DMS153 treated with DMSO at 0.1 percent for 48 hours (cell line): ENCODE measurements around the gene MYO3B.

Experiments used
- DNase-seq: peaks from one replicate; lab custom pipeline; 2025; ENCODE audit not compliant: unreplicated experiment; lab: John Stamatoyannopoulos, UW

The MYO3B gene, protein sequence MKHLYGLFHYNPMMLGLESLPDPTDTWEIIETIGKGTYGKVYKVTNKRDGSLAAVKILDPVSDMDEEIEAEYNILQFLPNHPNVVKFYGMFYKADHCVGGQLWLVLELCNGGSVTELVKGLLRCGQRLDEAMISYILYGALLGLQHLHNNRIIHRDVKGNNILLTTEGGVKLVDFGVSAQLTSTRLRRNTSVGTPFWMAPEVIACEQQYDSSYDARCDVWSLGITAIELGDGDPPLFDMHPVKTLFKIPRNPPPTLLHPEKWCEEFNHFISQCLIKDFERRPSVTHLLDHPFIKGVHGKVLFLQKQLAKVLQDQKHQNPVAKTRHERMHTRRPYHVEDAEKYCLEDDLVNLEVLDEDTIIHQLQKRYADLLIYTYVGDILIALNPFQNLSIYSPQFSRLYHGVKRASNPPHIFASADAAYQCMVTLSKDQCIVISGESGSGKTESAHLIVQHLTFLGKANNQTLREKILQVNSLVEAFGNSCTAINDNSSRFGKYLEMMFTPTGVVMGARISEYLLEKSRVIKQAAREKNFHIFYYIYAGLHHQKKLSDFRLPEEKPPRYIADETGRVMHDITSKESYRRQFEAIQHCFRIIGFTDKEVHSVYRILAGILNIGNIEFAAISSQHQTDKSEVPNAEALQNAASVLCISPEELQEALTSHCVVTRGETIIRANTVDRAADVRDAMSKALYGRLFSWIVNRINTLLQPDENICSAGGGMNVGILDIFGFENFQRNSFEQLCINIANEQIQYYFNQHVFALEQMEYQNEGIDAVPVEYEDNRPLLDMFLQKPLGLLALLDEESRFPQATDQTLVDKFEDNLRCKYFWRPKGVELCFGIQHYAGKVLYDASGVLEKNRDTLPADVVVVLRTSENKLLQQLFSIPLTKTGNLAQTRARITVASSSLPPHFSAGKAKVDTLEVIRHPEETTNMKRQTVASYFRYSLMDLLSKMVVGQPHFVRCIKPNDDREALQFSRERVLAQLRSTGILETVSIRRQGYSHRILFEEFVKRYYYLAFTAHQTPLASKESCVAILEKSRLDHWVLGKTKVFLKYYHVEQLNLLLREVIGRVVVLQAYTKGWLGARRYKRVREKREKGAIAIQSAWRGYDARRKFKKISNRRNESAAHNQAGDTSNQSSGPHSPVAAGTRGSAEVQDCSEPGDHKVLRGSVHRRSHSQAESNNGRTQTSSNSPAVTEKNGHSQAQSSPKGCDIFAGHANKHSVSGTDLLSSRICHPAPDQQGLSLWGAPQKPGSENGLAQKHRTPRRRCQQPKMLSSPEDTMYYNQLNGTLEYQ (N-terminal part only)

DNA sequence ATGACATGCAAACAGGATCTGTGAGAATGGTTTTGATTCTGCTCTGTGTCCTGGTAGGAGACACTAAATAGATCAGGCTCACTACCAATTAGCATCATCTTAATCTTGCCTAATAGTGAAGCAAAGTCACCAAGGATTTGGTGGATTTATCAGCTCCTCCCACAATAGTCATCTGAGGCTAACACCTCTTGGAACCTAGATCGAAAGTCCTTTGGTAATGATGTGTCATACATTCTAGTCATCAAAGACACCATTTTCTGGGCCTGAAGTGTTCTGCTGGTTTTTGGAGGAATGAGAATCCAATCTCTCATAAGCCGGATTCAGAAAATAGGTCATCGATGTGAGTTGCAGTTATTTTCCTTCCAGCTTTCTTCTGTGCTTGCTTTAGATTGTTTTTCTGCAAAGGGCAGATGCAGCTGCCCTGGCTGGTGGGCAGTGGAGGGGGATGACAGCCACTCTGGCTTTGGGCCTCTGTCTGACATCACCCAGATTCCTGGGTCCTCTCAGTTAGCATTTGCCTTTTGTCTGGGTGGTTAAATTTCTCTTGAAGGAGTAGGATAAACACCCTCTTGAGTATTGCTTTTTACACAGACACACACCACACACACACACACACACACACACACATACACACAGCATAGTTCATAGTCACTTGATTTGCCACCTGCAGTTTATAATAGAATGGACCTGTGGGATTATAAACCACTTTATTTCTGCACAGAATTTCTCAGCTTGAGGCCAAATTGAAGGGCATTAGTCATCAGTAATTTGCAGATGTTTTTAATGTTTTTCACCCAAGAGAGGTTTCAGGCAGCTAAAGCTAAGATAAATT is at the start of gene MYO3B:
TSS of gene MYO3B (plus strand) at position 198 of the 832 bp plus-strand sequence. CDS start at position 339, 141 bp downstream.
- no peak for DNase-seq

DNA sequence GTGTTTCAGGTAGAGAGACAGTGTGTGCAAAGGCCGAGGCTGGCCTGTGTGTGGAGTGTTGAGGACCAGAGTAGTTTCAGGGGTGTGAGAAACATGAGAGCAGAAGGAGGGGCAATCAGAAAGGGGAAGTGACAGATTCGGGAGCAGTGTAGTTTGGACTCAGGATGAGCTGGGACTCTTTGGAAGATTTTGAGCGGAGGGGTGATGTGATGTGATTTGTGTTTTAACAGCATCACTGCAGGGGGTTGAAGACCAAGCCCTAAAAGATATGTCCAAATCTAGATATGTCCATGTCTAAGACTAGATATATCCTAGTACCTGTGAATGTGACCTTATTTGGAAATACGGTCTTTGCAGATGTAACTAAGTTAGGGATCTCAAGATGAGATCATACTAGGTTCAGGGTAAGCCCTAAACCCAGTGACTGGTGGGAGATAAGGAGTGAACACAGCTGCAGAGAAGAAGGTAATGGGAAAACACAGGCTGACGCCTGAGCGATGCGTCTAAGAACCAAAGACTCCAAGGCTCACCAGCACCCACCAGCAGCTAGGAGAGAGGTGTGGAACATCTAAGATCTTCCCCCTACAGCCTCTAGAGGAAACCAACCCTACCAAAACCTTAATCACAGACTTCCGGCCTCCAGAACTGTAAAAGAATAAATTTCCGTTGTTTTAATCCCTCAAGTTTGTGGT is 38.5 kb upstream of the MYO3B start:
- DNase-seq: no peak

DNA sequence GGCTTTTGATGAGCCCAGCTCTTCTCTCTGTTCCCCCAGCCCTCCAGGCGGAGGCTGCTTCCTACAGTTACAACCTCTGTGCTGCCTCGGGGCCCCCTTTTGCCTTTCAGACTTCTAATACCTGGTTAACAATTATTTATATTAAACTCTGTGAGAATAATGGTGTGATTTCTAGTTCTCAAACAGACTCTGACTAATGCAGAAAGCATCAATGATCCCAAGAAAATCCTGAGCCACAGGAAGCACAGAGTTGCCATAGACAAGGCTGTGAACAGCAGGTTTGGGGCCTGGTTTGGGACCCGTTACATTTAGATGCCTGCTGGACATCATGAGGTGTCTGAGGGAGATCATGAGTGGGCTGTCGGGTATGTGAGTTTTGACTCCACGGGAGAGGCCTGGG is 37.4 kb upstream of the MYO3B start:
- no peak for DNase-seq

GRCh38 chr2:170141865-170142264 is 36.1 kb upstream of the MYO3B start:
- DNase-seq: no peak

DNA sequence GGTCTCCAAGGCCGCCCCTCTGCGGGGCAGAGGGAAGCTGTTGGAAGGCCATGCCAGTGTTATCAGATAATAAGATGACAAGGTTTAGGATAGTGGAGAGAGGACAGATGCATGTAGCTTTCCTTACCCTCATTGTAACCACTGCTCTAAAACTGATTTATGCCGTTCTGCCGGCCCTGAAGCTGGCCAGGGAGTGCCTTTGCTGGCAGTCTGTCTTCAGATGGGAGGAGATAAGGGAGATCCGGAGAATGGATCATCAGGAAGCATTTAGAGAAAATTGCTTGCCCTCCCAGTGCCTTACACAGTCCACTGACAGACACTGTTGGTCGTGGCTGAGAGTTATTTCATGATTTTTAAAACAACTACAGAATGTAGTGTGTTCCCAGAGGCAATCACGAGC is 35.4 kb upstream of the MYO3B start:
- no peak for DNase-seq

GRCh38 chr2:170143045-170143717 is 34.8 kb upstream of the MYO3B start:
- no peak for DNase-seq

DNA sequence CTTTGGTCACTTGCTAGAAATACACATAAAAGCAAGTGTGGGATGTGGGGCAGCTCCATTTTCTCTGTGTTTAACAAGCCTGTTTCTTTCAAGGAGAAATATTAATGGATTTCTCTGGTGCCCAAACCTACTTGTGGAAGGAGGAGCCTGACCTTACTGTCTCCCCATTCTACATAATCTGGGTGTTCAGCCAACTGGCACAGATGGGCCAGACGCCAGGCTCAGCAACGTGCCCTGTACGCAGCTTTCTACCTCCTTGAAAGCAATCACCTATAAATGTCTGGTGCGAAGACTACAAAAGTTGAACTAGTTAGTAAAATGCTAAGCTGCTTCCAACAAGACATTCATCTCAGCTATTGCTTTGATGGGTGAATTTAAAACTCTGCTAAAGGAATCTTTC is 33.2 kb upstream of the MYO3B start:
- no peak for DNase-seq

DNA sequence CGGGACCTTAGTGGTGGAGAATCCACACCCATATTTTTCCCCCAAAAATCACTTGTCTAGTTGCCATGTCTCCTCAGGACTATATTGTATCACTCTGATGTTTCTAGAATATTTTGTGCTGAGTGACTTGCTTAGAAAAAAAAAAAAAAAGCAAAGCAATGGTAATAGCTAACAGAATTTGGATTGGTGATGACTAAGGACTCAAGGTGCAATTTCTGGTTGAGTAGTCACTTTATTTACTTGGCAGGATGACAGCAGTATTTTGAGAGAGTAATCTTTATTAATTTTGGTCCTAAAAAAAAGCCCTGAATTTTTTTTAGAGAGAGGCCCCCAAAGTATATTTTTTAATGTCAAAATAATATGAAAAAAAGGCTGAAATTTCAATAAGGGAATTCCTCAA is 32.8 kb upstream of the MYO3B start:
- no peak for DNase-seq

GRCh38 chr2:170145675-170146432 is 32.1 kb upstream of the MYO3B start:
- no peak for DNase-seq

GRCh38 chr2:170146784-170147183 is 31.2 kb upstream of the MYO3B start:
- no peak for DNase-seq

- no peak for DNase-seq
Measured at GRCh38 chr2:170147576-170147975, 30.4 kb upstream of the MYO3B start.

GRCh38 chr2:170148161-170148560 is 29.8 kb upstream of the MYO3B start:
- DNase-seq: no peak

- no peak for DNase-seq
Measured at GRCh38 chr2:170152421-170152820, 25.5 kb upstream of the MYO3B start.

- DNase-seq: peak; percentile 18
Measured at GRCh38 chr2:170155022-170155722, 22.8 kb upstream of the MYO3B start.

DNA sequence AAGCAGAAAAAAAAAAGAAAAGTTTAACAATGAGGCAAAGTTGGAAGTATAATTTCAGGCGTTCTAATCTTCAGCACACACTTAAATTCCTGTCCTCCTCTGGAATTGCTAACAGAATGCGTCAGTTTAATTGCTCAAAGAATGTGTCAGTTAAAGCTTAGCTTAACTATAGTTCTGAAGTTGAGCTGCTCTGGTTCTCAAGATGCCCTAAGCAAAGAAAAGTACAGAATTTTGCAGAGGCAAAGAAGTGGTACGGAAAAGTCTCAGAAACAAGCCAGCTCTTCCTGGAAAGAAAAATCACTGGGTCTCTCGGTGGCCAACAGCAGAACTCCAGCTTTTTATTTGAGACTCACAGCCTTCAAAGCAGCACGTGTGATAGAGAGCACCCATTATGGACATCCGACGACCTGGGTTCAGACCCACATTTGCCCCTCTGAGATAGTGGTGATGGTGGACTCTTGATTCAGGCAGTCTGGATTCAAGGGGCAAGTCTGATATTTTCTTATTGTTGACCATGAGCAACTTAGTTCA is 22.2 kb upstream of the MYO3B start:
- DNase-seq: no peak

DNA sequence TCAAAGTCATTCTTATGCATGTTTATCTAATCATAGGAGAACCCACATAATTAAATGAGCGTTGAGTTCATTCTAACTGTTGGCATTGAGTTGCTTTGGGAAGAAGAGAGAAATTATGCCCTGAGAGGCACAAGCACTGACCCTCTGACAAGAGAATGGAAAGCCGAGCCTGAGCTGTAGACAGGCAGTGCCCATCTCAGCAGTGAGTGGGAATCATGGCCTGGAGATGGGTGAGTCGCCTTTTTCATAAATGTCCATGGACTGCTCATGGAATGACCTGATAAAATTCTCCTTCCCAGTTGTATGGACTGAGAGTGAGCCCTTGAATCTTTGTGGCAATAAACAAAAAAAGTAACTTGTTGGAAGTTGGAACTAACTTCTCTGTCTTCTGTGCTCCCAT is 21.4 kb upstream of the MYO3B start:
- DNase-seq: no peak

DNA sequence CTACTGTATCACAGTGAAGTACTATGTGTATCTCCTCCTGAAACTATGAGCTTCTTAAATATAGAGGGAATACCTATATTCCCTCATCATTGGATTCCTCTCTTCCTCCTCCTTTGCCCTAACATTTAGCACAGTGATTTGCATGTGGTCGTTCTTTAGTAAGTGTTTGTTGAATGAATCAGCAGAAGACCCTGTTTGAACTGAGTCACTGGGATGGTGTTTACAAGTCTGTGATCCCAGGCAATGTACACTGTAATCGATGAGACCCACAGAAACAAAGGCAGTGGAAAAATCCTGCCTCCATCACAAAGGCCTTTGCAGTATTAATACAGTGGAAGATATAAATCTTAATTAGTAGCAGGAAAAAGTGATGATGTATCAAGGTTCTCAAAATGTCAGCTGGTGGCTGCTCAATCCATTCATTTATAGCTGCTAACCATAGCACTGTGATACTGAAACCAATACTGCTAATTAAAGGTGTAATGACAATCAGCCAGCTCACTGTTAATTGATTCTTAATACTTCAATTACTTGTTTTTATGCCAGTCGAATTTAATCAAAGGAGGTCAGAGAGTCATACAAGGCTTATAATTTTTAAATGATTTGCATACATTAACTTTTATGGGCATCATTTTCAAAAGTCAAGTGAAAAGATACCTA is 20.8 kb upstream of the MYO3B start:
- DNase-seq: peak; percentile 40
